ENCODE data around the gene ZBTB49.

ZBTB49 gene

DNA sequence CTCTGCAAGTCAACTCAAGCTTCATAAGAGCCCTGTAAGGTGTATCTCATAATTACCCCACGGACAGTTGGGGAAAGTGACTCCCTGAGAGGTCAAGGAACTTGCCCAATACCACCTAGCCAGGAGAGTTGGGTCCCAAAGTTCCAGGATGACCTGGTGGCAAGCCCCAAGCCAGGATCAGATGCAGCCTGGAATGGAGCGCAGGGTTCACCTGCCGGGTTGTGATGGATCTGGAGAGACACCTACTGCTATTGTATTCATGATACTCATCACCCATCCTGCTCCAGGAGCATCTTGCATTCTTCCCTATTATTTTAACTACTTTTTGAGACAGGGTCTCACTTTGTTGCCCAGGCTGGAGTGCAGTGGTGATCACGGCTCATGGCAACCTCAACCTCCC, 36.1 kb downstream of the ZBTB49 start:
- TF ChIP-seq ZFX (IDR thresholded peaks at IDR 0.05; ENCODE audit: borderline replicate concordance): no peak
- TF ChIP-seq, protein P1, sequence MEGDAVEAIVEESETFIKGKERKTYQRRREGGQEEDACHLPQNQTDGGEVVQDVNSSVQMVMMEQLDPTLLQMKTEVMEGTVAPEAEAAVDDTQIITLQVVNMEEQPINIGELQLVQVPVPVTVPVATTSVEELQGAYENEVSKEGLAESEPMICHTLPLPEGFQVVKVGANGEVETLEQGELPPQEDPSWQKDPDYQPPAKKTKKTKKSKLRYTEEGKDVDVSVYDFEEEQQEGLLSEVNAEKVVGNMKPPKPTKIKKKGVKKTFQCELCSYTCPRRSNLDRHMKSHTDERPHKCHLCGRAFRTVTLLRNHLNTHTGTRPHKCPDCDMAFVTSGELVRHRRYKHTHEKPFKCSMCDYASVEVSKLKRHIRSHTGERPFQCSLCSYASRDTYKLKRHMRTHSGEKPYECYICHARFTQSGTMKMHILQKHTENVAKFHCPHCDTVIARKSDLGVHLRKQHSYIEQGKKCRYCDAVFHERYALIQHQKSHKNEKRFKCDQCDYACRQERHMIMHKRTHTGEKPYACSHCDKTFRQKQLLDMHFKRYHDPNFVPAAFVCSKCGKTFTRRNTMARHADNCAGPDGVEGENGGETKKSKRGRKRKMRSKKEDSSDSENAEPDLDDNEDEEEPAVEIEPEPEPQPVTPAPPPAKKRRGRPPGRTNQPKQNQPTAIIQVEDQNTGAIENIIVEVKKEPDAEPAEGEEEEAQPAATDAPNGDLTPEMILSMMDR (IDR thresholded peaks at IDR 0.05): no peak
- no peak overlapping the region for H3K27ac ChIP-seq

GRCh38 chr4:4327652-4328121, 37.6 kb downstream of the ZBTB49 start:
- TF ChIP-seq, protein P1 (IDR thresholded peaks at IDR 0.05): peak; percentile 59
- no peak for TF ChIP-seq ZFX (IDR thresholded peaks at IDR 0.05; ENCODE audit: borderline replicate concordance)
- no peak overlapping the region for H3K27ac ChIP-seq

DNA sequence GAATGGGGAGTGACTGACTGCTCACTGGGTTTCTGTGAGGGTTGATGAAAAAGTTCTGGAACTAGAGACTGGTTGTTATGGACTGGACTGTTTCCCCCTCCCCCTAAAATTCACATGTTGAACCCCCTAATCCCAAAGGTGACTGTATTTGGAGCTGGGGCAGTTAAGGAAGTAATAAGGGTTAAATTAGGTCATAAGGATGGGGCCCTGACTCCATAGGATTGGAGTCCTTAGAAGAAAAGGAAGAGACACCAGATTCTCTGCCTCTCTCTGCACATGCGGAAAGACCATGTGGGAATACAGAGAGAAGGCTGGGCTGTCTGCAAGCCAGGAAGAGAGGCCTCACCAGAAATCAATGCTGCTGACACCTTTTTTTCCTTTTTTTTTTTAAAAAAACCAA, 38.2 kb downstream of the ZBTB49 start:
- no peak for TF ChIP-seq ZFX (IDR thresholded peaks at IDR 0.05; ENCODE audit: borderline replicate concordance)
- TF ChIP-seq, protein P1 (IDR thresholded peaks at IDR 0.05): no peak

GRCh38 chr4:4328840-4329239, 38.8 kb downstream of the ZBTB49 start:
- no peak overlapping the region for H3K27ac ChIP-seq
- TF ChIP-seq, protein P1 (IDR thresholded peaks at IDR 0.05): no peak
- TF ChIP-seq ZFX (IDR thresholded peaks at IDR 0.05; ENCODE audit: borderline replicate concordance): no peak

More for the DNA sequence above, 38.2 kb downstream of the ZBTB49 start:
- no peak overlapping the region for H3K27ac ChIP-seq

DNA sequence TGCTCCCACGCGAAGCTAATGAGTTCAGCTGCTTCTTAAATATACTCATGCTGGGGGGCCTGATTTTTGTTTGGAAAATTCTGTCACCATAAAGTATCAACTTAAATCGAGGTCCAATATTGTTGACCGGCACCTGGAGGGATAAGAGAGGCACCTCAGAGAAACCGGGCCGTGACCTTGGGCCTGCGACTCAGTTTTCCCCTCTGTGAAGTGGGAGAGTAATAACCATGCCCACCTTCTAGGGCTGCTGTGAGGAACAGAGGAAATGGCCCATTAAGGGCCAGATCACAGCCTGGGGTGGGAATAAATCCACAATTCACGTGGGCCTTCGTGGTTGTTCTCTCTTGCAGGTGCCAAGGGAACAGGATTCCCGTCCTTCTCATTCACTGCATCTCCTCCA, 39.4 kb downstream of the ZBTB49 start:
- TF ChIP-seq ZFX (IDR thresholded peaks at IDR 0.05; ENCODE audit: borderline replicate concordance): no peak
- TF ChIP-seq, protein P1 (IDR thresholded peaks at IDR 0.05): no peak
- no peak overlapping the region for H3K27ac ChIP-seq

DNA sequence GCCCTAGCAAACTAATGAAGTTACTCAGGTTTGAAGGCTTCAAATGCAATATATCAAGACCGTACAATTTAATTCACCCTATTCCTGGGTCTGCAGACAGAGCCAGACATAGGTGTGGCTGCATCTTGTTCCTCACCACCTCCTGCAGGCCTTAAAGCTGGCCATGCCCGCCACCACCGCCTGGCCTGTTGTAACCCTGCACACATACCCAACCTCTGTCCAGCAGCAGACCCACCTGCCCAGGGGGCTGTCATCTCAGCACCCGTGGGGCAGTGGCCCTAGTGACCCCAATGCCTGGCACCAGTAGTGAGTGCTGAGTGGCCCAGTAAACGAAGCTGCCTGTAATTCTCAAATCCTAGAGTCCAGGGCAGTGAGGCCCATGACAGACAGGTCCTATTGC, 40.7 kb downstream of the ZBTB49 start:
- TF ChIP-seq, protein P1 (IDR thresholded peaks at IDR 0.05): no peak
- no peak for TF ChIP-seq ZFX (IDR thresholded peaks at IDR 0.05; ENCODE audit: borderline replicate concordance)
- H3K27ac ChIP-seq: no peak overlapping the region

DNA sequence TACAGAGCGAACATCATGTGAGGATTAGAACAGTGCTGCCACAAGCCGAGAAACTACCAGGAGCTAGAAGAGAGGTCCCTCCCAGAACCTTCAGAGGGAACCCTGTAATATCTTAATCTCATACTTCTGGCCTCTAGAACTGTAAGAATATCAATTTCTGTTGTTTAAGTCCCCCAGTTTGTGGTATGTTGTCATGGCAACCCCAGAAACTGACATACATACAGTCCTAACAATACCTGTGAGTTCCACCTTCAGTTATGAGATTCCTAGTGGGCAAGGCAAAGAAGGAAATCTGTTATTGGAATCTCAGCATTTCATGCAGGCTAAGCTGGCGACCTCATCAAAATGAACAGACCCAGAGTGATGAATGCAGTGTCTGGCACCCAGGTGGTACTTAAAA, 42.5 kb downstream of the ZBTB49 start:
- TF ChIP-seq ZFX (IDR thresholded peaks at IDR 0.05; ENCODE audit: borderline replicate concordance): no peak
- TF ChIP-seq, protein P1 (IDR thresholded peaks at IDR 0.05): no peak

More for the DNA sequence above, 42.5 kb downstream of the ZBTB49 start:
- H3K27ac ChIP-seq: no peak overlapping the region

Data from 22Rv1 (cell line).